ENCODE data around the gene AKAP8L. TPM values are rescaled to one million over a fixed set of nuclear protein-coding genes. Genes with fewer than 3 reads are reported as not detected.

AKAP8L gene
- polyA plus RNA-seq, 3 donors, result 93.0 to 101 (median 96.4) TPM

GRCh38 chr19:15449620-15450527, 31.1 kb upstream of the AKAP8L start, which contains the start of gene WIZ:
Gene WIZ (minus strand): TSS chr19:15449956. CDS start chr19:15448307, 1,649 bp downstream.
- peak in 2 of 3 donors; percentile 29 to 42 for DNase-seq (ENCODE audit: low read depth in 3 of 3, low spot score in 2 of 3)

- no peak for DNase-seq (ENCODE audit: low read depth in 3 of 3, low spot score in 2 of 3)
Measured at GRCh38 chr19:15448778-15449619, 30.2 kb upstream of the AKAP8L start.

DNA sequence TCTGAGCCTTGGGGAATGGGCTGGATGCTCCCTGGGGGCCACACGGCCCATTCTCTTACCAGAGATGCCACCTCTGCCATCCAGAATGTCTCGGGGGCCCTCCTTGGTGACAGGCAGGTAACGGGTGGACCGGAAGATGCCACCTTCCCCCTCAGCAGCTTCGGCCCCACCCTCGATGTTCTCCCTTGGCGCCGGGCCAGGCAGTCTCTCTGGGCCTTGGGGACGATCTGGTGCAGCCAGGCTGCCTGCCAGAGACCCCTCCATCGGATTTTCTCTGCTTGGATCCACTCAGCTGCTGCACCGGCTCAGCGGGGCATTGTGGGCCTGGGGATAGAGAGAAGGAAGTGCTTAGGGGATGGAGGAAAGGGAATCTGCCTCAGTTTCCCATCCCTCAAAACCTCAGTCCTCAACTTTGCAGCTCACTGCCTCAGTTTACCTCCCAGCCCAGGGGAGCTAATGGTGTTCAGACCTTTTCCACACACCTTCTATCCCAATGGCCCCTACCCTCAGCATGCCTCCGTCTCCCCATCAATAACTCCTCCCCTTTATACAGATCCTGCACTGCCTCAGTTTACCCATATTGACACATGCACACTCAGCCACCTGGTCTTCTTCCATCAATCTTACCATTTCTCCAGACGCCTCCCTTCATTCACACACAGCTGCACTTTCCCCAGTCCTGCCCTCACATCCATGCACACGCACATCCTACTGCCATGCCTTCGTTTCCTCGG, 29.4 kb upstream of the AKAP8L start:
- no peak for DNase-seq (ENCODE audit: low read depth in 3 of 3, low spot score in 2 of 3)

GRCh38 chr19:15447057-15447456, 28.3 kb upstream of the AKAP8L start:
- DNase-seq (ENCODE audit: low read depth in 3 of 3, low spot score in 2 of 3), result no peak

DNA sequence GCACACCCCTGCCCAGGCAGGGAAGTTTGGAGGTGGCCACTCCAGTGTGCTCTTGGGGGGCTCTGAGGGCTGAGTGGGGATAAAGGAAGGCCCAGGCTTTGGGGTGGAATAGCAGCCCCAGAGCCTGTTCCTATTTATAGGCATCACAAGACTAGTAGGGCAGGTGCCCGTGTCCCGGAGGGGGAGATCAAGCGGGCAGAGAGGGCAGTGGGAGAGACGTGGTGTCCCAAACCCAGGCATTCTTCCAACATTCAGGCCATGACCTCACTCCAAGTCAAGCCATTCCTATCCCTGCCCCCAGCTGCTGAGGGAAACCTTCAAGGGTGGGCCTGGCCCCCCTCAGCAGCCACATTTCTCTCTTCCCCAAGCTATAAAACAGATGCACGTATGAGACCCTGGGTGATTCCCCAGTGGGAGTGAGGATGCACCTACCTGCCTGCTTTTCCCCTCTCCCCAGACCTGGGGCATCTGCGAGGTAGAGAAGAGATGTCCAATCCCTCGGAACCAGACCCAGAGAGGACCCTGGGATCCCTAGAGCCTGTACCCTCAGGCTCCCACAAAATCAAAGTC, 27.1 kb upstream of the AKAP8L start:
- no peak for DNase-seq (ENCODE audit: low read depth in 3 of 3, low spot score in 2 of 3)

DNA sequence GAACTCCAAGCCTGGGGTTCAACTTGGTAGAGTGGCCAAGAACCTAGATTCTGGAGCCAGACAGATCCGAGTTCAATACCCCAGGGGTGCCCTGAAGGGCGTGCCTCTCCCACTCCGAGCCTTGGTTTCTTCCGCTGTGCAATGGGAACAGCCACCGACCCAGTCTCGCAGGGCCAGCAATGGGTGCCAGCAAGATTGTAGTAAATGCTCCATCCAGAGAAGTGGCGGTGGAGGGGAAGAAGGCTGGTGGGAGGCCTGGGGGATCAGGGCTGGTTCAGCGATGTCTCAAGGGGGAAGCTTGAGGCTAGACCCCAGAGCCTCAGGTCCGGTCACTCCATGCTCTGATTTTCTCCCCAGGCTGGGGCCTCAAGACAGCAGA, 26.4 kb upstream of the AKAP8L start:
- DNase-seq (ENCODE audit: low read depth in 3 of 3, low spot score in 2 of 3), result no peak

GRCh38 chr19:15444505-15445226, 25.9 kb upstream of the AKAP8L start:
- DNase-seq (ENCODE audit: low read depth in 3 of 3, low spot score in 2 of 3), result no peak

DNA sequence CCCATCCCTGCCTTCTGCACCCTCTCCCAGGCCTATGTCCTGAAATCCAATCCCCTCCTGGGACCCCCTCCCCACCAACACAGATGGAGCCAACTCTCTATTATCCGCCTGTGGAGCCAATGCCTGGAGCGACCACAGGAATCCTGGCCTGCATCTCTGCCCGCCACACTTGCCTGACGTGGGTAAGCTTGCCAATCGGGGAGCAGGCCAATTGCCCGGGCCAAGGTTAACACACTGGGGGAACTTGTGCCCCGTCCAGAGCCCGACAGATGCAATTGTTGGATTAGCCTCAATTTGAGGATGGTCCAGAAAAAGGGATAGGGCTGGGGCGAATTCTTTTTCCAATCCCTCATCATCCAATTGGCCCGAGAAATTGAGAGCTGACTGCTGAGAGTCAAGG, 25.1 kb upstream of the AKAP8L start:
- DNase-seq (ENCODE audit: low read depth in 3 of 3, low spot score in 2 of 3), result no peak

DNA sequence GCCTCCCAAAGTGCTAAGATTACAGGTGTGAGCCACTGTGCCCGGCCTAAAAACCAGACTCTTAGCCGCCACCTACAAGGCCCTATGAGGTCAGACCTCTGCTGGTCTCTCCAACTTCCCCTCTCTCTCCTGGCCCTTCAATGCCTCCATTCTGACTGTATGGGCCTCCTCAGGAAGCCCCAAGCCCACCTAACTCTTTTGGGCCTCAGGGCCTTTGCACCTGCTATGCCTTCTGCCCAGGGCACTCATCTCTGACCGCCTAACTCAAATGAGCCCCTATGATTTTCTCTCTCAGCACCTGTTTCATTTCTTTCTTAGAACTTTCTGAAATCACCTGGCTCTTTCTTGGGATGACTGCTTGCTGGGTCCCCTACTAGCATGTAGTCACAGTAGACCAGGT, 24.5 kb upstream of the AKAP8L start:
- DNase-seq (ENCODE audit: low read depth in 3 of 3, low spot score in 2 of 3), result no peak

DNA sequence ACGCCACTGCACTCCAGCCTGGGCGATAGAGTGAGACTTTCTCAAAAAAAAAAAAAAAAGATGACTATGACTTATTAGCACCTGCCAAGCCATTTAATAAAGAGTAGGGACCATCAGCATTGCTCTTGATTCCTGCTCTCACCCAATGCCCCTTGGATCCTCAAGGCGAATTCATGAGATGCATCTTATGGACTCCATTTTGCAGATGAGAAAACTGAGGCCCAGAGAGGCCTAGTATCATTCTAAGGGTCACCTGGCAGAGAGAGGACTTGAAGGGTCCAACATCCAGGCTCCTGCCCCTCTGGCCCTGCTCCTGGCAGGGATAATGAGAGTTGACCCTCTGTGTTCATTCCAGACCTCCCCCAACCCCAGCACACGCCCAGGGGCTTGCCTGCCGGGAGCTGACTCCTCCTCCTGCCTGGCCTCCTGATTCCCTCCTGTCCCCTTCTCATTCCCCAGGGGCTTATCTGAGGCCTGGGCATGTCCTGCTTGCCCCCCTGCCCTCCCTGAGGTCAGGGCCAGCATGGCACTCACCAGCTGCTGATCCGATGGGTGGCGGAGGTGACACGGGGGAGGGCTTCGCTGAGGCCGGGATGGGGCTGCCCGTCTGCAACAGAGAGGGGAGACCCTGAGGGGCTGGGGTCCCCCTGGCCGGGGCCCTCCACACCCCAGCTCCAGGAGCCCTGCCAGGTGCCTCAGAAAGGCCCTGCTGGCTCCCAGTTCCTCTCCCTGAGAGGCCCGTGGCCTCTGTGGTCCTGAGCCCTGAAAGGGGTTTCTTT, 23.5 kb upstream of the AKAP8L start:
- DNase-seq (ENCODE audit: low read depth in 3 of 3, low spot score in 2 of 3), result no peak

GRCh38 chr19:15441317-15441716, 22.5 kb upstream of the AKAP8L start:
- DNase-seq (ENCODE audit: low read depth in 3 of 3, low spot score in 2 of 3), result no peak

GRCh38 chr19:15439821-15440641, 21.2 kb upstream of the AKAP8L start:
- DNase-seq (ENCODE audit: low read depth in 3 of 3, low spot score in 2 of 3), result no peak

DNA sequence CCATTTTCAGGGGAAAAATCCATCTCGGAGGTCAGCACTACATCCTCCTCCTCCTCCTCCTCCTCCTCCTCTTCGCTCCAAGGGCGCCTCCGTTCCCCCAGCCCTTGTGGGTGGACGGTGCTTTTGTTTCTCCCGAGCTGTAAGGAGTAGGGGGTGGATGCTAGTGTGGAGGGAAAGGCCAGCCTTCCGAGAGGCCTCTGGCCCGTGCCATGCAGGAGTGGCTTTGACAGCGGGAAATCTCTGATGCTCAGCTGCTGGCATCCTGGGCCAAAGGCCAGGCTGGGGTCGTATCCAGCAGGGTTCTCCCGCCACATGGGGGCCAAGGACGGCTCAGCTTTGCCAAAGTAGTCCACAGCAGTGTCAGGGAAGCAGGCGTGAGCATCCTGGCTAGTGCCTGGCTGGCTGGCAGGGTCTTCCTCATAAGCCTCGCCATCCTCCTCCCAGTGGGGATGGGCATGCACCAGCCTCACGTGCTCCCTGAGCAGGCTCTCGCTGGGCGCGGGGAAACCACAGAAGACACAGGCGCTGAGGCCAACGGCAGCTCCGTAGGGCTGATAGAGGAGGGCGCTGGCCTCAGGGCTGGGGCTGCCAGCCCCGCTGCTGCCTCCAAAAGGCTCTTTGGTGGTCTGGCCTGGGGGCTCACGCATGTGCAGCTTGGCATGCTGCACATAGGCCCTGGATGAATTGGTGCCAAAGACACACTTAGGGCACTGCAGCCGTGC, 20.5 kb upstream of the AKAP8L start:
- no peak for DNase-seq (ENCODE audit: low read depth in 3 of 3, low spot score in 2 of 3)

- no peak for DNase-seq (ENCODE audit: low read depth in 3 of 3, low spot score in 2 of 3)
Measured at GRCh38 chr19:15438577-15438976, 19.8 kb upstream of the AKAP8L start.

- no peak for DNase-seq (ENCODE audit: low read depth in 3 of 3, low spot score in 2 of 3)
Measured at GRCh38 chr19:15438124-15438496, 19.3 kb upstream of the AKAP8L start.

GRCh38 chr19:15437355-15438123, 18.8 kb upstream of the AKAP8L start:
- DNase-seq (ENCODE audit: low read depth in 3 of 3, low spot score in 2 of 3), result no peak

DNA sequence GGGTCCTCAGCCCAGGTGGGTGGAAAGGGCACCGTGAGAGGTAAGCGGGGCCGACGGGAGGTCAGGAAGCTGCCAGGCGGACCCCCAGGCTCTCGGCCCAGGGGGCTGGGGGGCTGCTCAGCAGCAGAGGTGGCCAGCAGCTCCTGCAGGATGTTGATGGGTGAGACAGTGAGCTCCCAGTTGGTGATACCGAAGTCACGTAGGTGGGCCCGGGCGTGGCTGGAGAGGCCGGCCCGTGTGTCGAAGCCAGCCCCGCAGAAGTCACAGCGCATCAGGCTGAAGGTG, 18.0 kb upstream of the AKAP8L start:
- no peak for DNase-seq (ENCODE audit: low read depth in 3 of 3, low spot score in 2 of 3)

Measured in right renal cortex interstitium (tissue), 3 donors.